Spleen (tissue), 7 donors: Measurements from ENCODE around the gene UPK3BL1.
"Not testable (repeated sequence)": the region's sequence is repeated elsewhere in the genome, so short reads cannot be mapped to it uniquely, and the experiment has no call there.

Experiments
- CTCF ChIP-seq, 11 experiments: fragments of 200-600 bp in 7 of 11; fragments of 450-650 bp in 4 of 11; sonication (generic) in 4 of 11; IDR thresholded peaks in 8 of 11; conservative IDR thresholded peaks in 3 of 11; 1 replicate in 7 of 11; 2 replicates in 4 of 11; pipeline versions ENCODE4 v1.4.0 to v1.8.0; 2016 to 2021; ENCODE audit warnings: antibody characterized with exemption in 11 of 11, inconsistent platforms in 4 of 11, mild to moderate bottlenecking in 1 of 11
- POLR2A ChIP-seq, 3 donors: fragments of 450-650 bp; IDR thresholded peaks; one replicate each; pipeline ENCODE4 v1.5.1; 2017; ENCODE audit warnings: antibody characterized with exemption in 3 of 3, mild to moderate bottlenecking in 1 of 3
- POLR2AphosphoS5 ChIP-seq, 3 donors: sonication (generic); formaldehyde crosslinking; IDR thresholded peaks; one replicate each; pipeline ENCODE4 v1.5.1; 2017; ENCODE audit warnings: antibody characterized with exemption in 3 of 3
- donor health status: DM: no; HTN: no; CAD: no; lungs with moderate emphysema.
- donor health status: DM: no; HTN: no; CAD: no.
- donor health status: DM: no; HTN: no; CAD: no.

- not testable (repeated sequence) for TF ChIP-seq CTCF (IDR thresholded peaks at IDR 0.05 in 8 of 11, conservative IDR thresholded peaks at IDR 0.05 in 3 of 11); POLR2A (IDR thresholded peaks at IDR 0.05); POLR2AphosphoS5 (IDR thresholded peaks at IDR 0.05)
Measured at GRCh38 chr7:102673447-102674067, 31.0 kb upstream of the UPK3BL1 start.
